Measurements from ENCODE around the gene OOSP4B.
"Not testable (repeated sequence)": the region's sequence is repeated elsewhere in the genome, so short reads cannot be mapped to it uniquely, and the experiment has no call there.

OOSP4B gene

DNA sequence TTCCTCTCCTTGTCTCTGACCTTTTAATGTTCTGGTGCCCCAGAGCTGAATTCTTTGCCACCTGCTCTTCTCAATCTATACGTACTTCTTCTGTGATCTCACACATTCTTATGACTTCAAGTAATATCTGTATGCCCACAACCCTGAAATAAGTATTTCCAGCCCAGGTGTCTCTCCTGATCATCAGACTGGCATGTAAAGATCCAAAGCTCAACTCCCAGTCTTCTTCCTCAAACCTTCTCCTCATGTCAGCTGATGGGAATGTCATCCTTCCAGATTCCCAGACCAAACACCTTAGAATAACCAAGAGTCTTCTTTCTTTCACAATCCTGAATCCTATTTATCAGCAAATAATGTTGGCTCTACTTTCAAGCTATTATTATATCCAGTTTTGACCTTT is 48.8 kb downstream of the OOSP4B start:
- Histone ChIP-seq H3K4me1 (ENCODE audit: low read depth, poor library complexity, severe bottlenecking) (no peaks in the 10 kb centered on the region), H3K27ac (no peak overlapping the region), H4K20me1 (ENCODE audit: insufficient read depth) (no peaks in the 10 kb centered on the region), H3K4me3 (IDR thresholded peaks at IDR 0.05; ENCODE audit: insufficient read depth, low read depth, low read length) (no peak overlapping the region), H3K9ac (no peak overlapping the region), H3K36me3 (ENCODE audit: insufficient read depth) (no peaks in the 10 kb centered on the region), H3K79me2 (ENCODE audit: insufficient read depth, low read depth) (no peaks in the 10 kb centered on the region), H3K4me2 (no peak overlapping the region), H3K27me3 (ENCODE audit: insufficient read depth, low read depth) (no peaks in the 10 kb centered on the region), H2AFZ (ENCODE audit: low read depth) (no peak overlapping the region)
- TF ChIP-seq, protein P1, sequence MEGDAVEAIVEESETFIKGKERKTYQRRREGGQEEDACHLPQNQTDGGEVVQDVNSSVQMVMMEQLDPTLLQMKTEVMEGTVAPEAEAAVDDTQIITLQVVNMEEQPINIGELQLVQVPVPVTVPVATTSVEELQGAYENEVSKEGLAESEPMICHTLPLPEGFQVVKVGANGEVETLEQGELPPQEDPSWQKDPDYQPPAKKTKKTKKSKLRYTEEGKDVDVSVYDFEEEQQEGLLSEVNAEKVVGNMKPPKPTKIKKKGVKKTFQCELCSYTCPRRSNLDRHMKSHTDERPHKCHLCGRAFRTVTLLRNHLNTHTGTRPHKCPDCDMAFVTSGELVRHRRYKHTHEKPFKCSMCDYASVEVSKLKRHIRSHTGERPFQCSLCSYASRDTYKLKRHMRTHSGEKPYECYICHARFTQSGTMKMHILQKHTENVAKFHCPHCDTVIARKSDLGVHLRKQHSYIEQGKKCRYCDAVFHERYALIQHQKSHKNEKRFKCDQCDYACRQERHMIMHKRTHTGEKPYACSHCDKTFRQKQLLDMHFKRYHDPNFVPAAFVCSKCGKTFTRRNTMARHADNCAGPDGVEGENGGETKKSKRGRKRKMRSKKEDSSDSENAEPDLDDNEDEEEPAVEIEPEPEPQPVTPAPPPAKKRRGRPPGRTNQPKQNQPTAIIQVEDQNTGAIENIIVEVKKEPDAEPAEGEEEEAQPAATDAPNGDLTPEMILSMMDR (conservative IDR thresholded peaks at IDR 0.05; ENCODE audit: low read depth, low read length): no peak

- H3K4me2 ChIP-seq: no peak overlapping the region
- no peaks in the 10 kb centered on the region for H3K36me3 ChIP-seq (ENCODE audit: insufficient read depth)
- no peaks in the 10 kb centered on the region for H3K4me1 ChIP-seq (ENCODE audit: low read depth, poor library complexity, severe bottlenecking)
- no peak overlapping the region for H2AFZ ChIP-seq (ENCODE audit: low read depth)
- H3K79me2 ChIP-seq (ENCODE audit: insufficient read depth, low read depth): no peaks in the 10 kb centered on the region
- H3K27me3 ChIP-seq (ENCODE audit: insufficient read depth, low read depth): no peaks in the 10 kb centered on the region
- no peaks in the 10 kb centered on the region for H4K20me1 ChIP-seq (ENCODE audit: insufficient read depth)
- no peak overlapping the region for H3K27ac ChIP-seq
- H3K9ac ChIP-seq: no peak overlapping the region
- TF ChIP-seq, protein P1 (conservative IDR thresholded peaks at IDR 0.05; ENCODE audit: low read depth, low read length): no peak
- no peak overlapping the region for H3K4me3 ChIP-seq (IDR thresholded peaks at IDR 0.05; ENCODE audit: insufficient read depth, low read depth, low read length)
Measured at GRCh38 chr11:60069450-60069849, 52.5 kb downstream of the OOSP4B start.

DNA sequence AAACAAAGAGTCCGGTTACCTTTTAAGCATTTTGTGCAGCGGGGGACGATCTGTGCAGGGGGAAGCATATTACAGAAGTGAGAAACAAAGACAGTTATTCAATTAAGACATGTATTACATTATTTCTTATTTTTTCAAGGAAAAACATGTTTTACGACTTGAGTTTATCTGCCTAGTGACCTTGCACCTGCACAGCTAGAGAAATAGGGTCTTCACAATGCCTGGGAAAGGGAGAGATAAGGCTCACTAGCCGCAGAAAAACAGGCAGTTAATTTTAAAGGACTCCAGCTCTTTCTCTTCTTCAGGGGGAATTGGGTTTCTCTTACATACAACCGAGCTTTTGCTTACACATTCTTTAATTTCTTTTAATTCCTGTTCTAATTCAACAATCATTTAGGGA is 54.7 kb downstream of the OOSP4B start:
- not testable (repeated sequence) for H2AFZ ChIP-seq (ENCODE audit: low read depth); H3K79me2 ChIP-seq (ENCODE audit: insufficient read depth, low read depth); H3K9ac ChIP-seq; H3K27ac ChIP-seq; H3K4me2 ChIP-seq; H4K20me1 ChIP-seq (ENCODE audit: insufficient read depth); H3K4me3 ChIP-seq (IDR thresholded peaks at IDR 0.05; ENCODE audit: insufficient read depth, low read depth, low read length); H3K27me3 ChIP-seq (ENCODE audit: insufficient read depth, low read depth); H3K36me3 ChIP-seq (ENCODE audit: insufficient read depth); H3K4me1 ChIP-seq (ENCODE audit: low read depth, poor library complexity, severe bottlenecking)

DNA sequence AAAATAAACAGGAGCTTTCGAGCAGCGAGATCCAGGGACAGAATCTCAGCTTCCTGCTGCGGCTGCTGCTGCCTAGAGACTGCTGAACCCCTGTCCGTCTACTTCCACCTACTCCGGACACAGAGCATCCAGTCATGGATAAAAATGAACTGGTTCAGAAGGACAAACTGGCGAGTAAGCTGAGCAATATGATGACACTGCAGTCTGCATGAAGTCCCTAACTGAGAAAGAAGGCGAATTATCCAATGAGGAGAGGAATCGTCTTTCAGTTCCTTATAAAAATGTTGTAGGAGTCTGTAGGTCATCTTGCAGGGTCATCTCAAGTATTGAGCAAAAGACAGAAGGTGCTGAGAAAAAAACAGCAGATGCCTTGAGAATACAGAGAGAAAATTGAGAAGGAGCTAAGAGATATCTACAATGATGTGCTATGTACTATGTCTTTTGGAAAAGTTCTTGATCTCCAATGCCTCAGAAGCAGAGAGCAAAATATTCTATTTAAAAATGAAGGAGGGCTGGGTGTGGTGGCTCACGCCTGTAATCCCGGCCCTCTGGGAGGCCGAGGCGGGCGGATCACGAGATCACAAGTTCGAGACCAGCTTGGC is 60.3 kb downstream of the OOSP4B start:
- Histone ChIP-seq H3K27ac (no peak overlapping the region), H3K27me3 (ENCODE audit: insufficient read depth, low read depth) (no peaks in the 10 kb centered on the region), H2AFZ (ENCODE audit: low read depth) (no peak overlapping the region), H3K79me2 (ENCODE audit: insufficient read depth, low read depth) (no peaks in the 10 kb centered on the region), H3K36me3 (ENCODE audit: insufficient read depth) (no peaks in the 10 kb centered on the region), H3K4me3 (IDR thresholded peaks at IDR 0.05; ENCODE audit: insufficient read depth, low read depth, low read length) (no peak overlapping the region), H3K9ac (no peak overlapping the region), H3K4me2 (no peak overlapping the region), H3K4me1 (ENCODE audit: low read depth, poor library complexity, severe bottlenecking) (no peaks in the 10 kb centered on the region), H4K20me1 (ENCODE audit: insufficient read depth) (no peaks in the 10 kb centered on the region)
- TF ChIP-seq, protein P1 (conservative IDR thresholded peaks at IDR 0.05; ENCODE audit: low read depth, low read length): no peak

GRCh38 chr11:60077981-60078380 is 61.0 kb downstream of the OOSP4B start:
- Histone ChIP-seq H3K79me2 (ENCODE audit: insufficient read depth, low read depth) (no peaks in the 10 kb centered on the region), H3K27me3 (ENCODE audit: insufficient read depth, low read depth) (no peaks in the 10 kb centered on the region), H3K36me3 (ENCODE audit: insufficient read depth) (no peaks in the 10 kb centered on the region), H4K20me1 (ENCODE audit: insufficient read depth) (no peaks in the 10 kb centered on the region), H3K4me3 (IDR thresholded peaks at IDR 0.05; ENCODE audit: insufficient read depth, low read depth, low read length) (no peak overlapping the region), H3K4me1 (ENCODE audit: low read depth, poor library complexity, severe bottlenecking) (no peaks in the 10 kb centered on the region), H3K4me2 (no peak overlapping the region), H3K27ac (no peak overlapping the region), H3K9ac (no peak overlapping the region), H2AFZ (ENCODE audit: low read depth) (no peak overlapping the region)
- TF ChIP-seq, protein P1 (conservative IDR thresholded peaks at IDR 0.05; ENCODE audit: low read depth, low read length): no peak
